ENCODE results near the gene PMFBP1.

DNA sequence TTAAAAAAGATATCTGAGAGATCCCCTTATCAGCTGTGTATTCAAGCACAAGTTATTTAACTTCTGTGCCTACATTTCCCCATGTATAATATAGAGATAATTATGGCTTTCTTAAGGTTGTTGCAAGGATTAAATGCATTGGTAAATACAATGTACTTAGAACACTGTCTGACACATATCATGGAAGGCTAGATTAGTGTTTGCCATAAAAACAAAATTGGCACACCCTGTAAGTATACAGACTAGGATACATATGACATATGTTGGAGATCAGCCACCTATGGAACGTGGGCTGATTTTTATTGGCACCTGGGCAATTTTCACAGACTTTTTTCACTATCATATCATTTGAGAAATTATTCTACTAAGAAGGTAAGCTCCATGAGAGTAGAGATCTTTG is 2.2 kb downstream of the PMFBP1 start:
- TF ChIP-seq, protein P1, sequence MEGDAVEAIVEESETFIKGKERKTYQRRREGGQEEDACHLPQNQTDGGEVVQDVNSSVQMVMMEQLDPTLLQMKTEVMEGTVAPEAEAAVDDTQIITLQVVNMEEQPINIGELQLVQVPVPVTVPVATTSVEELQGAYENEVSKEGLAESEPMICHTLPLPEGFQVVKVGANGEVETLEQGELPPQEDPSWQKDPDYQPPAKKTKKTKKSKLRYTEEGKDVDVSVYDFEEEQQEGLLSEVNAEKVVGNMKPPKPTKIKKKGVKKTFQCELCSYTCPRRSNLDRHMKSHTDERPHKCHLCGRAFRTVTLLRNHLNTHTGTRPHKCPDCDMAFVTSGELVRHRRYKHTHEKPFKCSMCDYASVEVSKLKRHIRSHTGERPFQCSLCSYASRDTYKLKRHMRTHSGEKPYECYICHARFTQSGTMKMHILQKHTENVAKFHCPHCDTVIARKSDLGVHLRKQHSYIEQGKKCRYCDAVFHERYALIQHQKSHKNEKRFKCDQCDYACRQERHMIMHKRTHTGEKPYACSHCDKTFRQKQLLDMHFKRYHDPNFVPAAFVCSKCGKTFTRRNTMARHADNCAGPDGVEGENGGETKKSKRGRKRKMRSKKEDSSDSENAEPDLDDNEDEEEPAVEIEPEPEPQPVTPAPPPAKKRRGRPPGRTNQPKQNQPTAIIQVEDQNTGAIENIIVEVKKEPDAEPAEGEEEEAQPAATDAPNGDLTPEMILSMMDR (conservative IDR thresholded peaks at IDR 0.05; ENCODE audit: low read depth, low read length), result no peak
- no peak for TF ChIP-seq RAD21 (IDR thresholded peaks at IDR 0.05; ENCODE audit: low read length)
- TF ChIP-seq FOS (IDR thresholded peaks at IDR 0.05; ENCODE audit: low read depth, low read length), result no peak
- no peak for TF ChIP-seq POLR2A (IDR thresholded peaks at IDR 0.05; ENCODE audit: low read depth, low read length)
- no peak for TF ChIP-seq CEBPB (IDR thresholded peaks at IDR 0.05; ENCODE audit: low read depth, low read length)
- no peak for TF ChIP-seq BHLHE40 (IDR thresholded peaks at IDR 0.05; ENCODE audit: low read depth, low read length)
- no peak for TF ChIP-seq SMC3 (IDR thresholded peaks at IDR 0.05; ENCODE audit: low read depth, low read length)
- TF ChIP-seq NFE2L2 (IDR thresholded peaks at IDR 0.05; ENCODE audit: low read depth, low read length), result no peak
- TF ChIP-seq MAFK (IDR thresholded peaks at IDR 0.05; ENCODE audit: low read depth, low read length), result no peak
- TF ChIP-seq MXI1 (IDR thresholded peaks at IDR 0.05; ENCODE audit: borderline replicate concordance, low read depth, low read length), result no peak
- TF ChIP-seq, protein P2, sequence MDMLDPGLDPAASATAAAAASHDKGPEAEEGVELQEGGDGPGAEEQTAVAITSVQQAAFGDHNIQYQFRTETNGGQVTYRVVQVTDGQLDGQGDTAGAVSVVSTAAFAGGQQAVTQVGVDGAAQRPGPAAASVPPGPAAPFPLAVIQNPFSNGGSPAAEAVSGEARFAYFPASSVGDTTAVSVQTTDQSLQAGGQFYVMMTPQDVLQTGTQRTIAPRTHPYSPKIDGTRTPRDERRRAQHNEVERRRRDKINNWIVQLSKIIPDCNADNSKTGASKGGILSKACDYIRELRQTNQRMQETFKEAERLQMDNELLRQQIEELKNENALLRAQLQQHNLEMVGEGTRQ (IDR thresholded peaks at IDR 0.05; ENCODE audit: low read depth, low read length), result no peak
- no peak for TF ChIP-seq MAZ (IDR thresholded peaks at IDR 0.05; ENCODE audit: borderline replicate concordance, low read depth, low read length)

Measured in IMR-90 (cell line).